GM18508 (cell line): ENCODE measurements around the gene BLCAP.
"Not testable (repeated sequence)": the region's sequence is repeated elsewhere in the genome, so short reads cannot be mapped to it uniquely, and the experiment has no call there.

Source experiments
- ATAC-seq: cut with Tn5 transposase; IDR thresholded peaks from one replicate; pipeline ENCODE4 v1.9.1; 2021; ENCODE audit warnings: moderate number of reproducible peaks; ENCODE audit not compliant: insufficient read depth, unreplicated experiment

Gene BLCAP

DNA sequence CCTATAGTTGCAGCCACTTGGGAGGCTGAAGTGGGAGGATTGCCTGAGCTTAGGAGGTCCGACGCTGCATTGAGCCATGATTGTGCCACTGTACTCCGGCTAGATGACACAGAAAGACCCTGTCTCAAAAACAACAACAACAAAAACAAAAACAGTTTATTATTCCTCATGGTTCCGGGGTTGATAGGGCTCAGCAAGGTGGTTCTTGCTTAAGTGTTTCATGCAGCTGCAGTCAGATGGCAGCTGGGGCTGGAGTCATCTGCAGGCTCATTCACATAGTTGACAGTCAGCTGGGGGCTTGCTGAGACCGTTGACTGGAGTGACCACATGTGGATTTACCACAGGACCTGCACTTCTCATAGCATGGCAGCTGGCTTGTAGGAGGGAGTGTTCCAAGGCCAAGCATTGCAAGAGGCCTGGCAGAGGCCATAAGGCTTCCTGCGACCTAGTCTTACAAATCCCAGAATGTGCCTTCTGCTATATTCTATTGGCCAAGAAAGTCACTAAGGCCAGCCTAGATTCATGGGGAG is 35.5 kb downstream of the BLCAP start:
- ATAC-seq = no peak

DNA sequence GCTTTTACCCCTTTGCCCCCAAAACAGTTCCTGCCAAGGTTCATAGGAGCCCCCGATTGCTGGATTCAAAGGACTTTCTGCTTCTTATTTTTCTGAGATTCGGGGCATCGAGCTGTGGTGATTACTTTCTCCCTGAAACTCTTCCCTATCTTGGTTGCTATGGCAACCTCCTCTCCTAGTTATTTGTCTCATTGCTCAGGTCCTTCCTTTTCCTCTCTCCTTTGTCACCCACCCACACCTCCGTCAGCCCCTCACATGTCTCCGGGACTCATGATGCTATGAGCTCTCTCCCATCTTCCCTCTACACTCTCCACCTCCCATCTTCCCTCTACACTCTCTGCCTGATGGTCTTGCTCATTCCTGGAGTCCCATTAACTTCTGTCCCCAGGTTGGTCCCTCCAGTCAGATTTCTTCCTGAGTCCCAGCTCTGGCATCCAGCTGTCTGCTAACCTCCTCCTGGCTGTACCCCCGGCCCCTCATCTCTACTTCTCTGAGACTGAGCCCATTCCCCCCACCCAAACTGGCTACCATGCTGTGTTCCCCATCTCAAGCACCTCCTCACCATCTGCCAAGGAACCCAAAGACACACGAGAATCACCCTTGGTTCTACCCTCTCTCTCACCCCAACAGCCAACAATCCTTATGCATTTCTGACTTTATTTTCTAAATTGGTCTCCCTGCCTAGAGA is 36.9 kb downstream of the BLCAP start:
- no peak for ATAC-seq

DNA sequence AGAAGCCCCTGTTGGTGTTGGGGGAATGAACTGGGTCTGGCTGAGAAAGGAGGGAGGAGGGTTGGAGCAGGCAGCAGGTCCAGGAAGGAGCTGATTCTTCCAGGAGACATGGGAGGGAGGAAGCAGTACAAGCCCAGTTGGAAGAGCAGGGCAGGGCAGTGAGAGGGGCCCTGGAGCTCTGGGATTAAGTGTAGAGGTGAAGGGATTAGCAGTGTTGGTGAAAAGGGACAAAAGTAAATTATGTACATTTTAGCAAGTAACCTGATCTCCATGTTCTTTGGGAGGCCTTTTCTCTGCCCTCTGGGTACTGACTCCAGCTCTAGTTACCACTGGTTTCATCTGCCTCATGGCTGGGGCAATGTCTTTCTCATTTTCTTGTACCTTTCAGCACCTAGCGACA is 41.5 kb downstream of the BLCAP start:
- not testable (repeated sequence) for ATAC-seq

DNA sequence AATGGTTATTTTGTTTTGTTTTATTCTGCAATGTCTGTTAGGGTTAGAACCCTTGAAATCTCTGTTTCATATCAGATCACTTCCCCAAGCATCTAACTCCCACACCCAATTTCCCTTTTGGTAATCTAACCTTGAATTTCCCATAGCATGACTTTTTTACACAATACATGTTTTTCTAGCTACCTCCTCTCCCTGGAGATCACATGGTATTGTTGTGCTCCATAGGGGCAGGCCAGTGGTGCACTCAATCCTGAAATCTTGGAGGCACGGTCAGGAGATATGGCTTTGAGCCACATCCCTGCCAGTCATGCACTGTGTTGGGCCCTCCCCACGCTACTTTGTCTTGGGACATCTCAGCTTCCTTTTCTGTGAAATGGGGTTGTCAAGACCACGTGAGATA is 43.3 kb downstream of the BLCAP start:
- ATAC-seq = no peak

DNA sequence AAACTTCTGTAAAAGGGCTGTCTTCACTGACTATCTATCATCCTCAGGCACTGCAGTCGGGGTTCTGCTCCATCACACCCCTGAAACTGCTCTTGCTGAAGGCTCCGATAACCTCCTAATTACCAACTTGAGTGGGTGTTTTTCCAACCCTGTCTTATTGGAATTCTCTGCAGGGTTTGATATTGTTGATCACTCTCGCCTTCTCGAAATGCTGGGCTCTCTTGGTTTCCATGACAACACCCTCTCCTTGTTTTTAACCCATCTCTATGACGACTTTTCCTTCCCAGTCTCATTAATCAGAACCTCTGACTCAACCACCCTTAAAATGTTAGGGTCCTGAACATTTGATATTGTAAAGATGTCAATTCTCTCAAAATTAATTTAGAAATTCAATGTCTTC is 46.1 kb downstream of the BLCAP start:
- no peak for ATAC-seq

GRCh38 chr20:37480919-37481318 is 46.8 kb downstream of the BLCAP start:
- ATAC-seq = no peak

DNA sequence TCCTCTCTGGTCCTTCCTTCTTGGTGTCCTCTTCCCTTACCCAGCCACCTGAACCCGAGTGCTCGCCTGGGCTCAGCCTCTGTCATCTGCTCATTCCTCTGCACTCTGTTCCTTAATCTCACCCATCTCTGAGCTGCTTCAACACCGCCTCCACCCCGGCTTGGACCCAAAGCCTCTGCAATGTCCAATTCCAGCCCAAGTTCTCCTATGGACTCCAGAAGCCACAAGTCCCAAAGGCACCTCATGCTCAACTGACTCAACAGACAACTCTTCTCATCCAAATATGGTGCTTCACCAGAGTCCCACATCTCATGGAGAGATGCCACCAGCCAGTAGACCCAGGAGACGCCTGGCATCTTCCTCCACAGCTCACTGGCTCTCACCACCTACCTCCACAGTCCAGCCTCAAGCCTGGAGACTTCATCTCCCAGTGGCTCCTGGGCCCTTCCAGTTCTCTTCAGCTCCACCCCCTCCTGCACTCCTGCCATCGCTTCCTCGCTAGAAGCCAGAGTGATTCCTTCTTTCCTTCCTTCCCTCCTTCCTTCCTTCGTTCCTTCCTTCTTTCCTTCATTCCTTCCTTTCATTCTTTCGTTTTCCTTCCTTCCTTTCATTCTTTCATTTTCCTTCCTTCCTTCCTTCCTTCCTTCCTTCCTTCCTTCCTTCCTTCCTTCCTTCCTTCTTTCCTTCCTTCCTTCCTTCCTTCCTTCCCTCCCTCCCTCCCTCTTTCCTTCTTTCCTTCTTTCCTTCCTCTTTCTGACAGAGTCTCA is 47.6 kb downstream of the BLCAP start:
- no peak for ATAC-seq

DNA sequence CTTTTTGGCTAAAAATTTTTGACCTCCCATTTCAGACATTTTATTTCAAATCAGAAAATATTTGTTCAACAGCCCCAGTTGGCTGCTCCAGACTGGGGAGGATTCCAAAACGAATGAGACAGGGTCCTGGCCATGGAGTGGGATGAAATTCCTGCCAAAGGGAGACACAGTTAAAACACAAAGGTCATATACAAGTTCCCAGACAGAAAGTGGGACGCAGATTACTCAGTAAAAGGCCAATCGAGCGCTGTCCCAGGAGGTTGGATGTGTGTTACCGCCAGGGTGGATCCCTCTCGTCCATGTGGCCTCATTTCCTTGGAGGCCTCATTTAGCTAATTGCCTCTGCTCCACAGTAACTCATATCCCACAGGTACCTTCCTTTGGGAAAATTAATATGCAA is 48.4 kb downstream of the BLCAP start:
- no peak for ATAC-seq

DNA sequence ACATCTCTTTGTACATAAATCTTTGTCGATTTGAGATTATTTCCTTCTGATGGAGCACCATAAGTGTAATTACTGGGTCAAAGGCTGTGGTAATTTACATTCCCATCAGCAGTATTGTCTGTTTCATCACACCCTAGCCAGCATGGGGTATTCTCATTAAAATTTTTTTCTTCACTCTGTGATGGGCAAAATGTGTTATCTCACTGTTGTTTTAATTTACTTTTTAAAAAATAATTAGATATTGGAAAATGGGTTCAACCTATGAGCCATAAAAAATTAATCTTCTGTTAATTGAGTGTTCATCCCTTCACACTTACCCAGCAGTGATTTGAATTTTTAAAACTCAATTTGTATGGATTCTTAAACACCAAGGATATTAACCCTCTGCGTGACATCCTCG is 50.6 kb downstream of the BLCAP start:
- no peak for ATAC-seq

- no peak for ATAC-seq
Measured at GRCh38 chr20:37475252-37475651, 52.4 kb downstream of the BLCAP start.

- no peak for ATAC-seq
Measured at GRCh38 chr20:37474386-37474785, 53.3 kb downstream of the BLCAP start.

- ATAC-seq = no peak
Measured at GRCh38 chr20:37473249-37474000, 54.3 kb downstream of the BLCAP start.

- ATAC-seq = not testable (repeated sequence)
Measured at GRCh38 chr20:37472435-37472834, 55.2 kb downstream of the BLCAP start.

- no peak for ATAC-seq
Measured at GRCh38 chr20:37471741-37472235, 55.9 kb downstream of the BLCAP start.

GRCh38 chr20:37470190-37470589 is 57.5 kb downstream of the BLCAP start:
- ATAC-seq = not testable (repeated sequence)

GRCh38 chr20:37469531-37469930 is 58.1 kb downstream of the BLCAP start:
- ATAC-seq = no peak

DNA sequence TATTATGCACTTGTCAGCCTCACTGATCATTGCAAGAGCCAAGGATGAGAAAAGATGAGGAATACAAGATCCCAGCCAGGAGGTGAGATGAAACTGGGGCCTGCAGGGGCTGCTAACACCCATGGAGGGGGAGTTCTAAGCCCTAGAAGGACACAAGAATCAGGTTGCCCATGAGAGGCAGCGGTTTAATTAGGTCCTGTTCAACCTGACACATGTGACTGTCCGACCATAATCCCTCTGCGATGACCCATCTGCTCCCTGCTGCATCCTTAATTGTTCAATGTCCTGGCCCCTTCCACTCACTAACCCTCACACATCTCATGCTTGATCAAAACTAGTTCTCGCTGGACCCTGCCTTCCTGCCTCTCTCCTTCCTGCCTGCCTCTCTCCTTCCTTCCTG is 58.8 kb downstream of the BLCAP start:
- no peak for ATAC-seq
